DMS153 treated with DMSO at 0.1 percent for 48 hours (cell line): ENCODE measurements around the gene KCTD5.
"Not testable (repeated sequence)": the region's sequence is repeated elsewhere in the genome, so short reads cannot be mapped to it uniquely, and the experiment has no call there.

Source experiments
- DNase-seq: peaks from one replicate; lab custom pipeline; 2025; ENCODE audit not compliant: unreplicated experiment; lab: John Stamatoyannopoulos, UW

Gene KCTD5

DNA sequence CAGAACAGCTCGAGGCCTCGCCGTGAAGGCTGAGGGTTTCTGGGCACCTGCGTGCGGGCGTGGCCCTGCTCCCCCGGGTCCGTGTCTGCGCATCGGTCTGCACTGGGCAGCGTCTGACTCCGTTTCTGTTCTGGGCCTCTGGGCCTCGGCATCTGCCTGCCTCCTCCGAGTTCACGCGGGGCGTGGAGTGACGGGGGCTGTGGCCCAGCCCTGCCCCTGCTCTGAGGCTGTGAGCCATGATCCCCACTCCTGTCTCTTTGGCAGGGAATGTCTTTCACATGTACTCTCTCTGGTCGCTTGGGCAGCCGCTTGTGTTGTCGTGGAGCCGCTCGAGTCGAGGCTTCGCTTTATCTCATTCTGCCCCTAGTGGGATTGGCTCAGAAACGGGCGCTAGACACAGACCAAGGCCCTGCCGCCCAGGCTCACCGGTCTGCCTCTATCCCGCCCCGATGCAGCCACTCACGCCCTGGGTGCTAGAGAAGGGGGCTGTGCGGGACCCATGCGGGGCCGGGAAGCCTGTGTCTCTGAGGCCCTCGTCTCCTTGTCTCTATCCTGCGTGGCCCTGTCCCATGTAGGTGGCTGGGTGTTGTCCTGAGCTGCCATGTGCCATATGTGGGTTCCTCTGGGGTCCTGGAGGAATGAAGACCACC, 14.4 kb downstream of the KCTD5 start:
- not testable (repeated sequence) for DNase-seq

DNA sequence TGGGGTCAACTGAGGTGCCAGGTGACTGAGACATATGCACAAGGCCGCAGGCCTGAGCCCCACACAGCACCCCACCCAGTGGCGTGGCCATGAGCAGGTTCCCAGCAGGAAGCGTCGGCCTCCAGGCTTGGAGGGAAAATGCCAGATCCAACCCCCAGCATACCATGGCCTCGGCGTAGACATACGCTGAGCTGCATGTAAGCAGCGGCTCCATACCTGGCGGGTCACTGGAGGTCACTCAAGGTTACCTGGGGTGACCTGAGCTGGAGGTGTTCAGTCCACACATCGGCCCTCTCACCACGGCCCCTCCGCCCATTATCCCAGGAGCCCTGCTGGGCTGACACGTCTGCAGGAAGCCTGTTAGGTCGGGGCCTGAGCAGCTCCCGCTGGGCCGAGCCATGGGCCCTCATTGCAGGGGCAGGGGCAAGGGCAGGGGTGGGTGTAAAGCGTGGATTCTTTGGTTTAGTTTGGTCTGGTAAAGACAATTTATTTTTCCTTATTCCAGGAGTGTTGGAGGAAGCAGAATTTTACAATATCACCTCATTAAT, 15.2 kb downstream of the KCTD5 start:
- DNase-seq: no peak

DNA sequence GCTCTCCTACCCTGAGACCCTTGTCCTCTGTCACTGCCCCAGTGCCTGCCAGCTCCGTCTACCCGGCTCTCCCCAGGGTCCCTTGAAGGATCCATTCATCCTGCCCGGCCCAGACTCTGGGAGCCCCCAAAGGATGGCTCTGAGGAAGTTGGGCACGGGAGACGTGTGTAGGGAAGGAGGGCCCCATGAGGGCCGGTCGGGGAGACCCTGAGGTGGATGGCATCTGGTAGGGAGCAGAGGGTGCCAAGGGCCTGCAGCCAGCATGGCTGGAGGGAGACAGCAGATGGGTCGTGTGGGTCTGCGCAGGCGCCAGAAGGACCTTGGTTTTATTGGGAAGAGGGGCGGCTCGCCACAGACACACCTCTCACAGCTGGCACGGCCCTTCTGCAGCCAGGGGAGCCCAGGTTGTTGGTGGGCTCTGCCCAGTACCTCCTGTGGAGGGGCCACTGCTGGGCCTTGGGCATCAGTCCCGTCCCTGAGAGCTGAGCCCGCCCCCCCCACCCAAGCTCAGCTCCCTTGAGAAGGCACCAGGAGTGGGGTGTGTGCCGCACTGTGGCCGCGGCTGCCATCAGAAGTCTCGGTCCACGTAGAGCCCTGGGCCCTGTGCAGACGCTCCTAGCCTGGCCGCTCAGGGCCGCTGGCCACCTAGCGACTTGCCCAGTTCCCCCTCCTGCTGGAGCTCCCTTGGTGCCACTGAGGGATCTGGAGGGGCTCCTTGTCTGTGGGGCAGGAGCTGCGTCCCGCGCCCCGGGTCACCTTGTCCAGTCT, 16.0 kb downstream of the KCTD5 start:
- DNase-seq: no peak

DNA sequence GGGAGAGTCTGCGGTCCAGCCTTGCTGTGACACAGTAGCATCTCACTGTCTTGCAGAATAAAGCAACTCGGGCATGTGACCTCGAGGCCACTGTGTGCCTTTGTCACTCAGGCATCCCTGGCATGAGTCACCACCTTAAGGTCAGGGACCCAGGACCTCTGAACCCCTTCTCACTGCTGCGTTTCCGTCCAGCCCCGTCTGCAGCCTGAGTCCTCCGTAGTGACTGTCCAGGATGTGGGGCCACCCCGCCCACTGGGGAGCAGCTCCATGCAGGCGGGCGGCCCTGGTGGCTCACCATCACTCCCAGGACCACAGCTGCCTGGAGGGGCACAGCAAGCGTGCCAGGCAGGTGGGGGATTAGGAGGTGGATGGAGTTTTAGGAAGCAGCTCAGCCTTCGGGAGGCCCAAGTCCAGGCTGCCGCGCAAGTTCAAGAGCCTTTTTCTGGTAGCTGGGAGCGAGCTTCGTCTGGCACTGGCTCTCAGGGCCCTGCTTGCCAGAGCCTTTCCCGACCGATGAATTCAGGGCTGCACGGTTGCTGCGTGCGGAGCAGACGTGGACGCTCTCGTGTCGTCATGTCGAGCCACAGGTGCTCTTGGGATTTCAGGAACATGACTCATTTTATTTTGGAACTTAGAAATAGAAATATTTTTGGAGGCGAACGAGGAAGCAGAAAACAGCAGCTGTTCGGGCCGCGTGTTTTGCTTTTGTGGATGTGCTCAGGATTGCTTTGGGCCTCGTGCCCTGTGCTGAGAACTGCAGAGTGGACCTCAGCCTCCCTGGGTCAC, 16.8 kb downstream of the KCTD5 start:
- no peak for DNase-seq

DNA sequence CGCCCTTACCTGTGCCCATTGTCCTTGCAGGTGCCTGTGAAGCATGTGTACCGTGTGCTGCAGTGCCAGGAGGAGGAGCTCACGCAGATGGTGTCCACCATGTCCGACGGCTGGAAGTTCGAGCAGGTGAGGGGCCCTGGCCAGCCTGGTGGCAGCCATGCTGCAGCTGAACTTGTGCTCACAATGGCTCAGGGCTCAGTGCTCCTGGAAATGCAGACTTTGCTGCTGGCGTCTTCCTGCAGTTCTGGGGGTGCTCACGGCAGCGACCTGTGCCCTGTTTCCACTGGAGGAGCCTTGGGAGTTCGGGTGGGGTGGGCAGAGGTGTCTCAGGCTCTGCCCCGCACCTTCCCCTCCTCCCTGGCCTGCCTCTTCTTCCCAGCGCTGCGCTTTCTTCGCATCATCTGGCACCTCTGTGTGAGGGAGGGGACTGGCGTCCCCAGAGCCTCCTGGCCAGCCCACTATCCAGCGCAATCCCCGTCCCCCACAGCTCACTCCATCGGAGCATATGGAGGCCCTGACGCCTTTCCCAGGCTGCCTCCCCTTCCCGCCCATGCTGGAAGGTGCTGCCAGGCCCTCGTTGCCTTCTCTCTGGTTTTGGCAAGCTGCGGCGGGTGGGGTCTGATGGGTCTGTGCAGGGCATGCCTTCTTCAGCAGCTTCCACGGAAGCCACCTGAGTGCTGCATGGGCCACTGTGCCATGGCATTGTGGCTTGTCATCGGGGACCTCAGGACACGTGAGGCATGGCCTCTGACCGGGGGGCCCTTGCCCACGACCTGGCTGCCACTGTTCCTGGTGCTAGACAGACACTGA, 17.7 kb downstream of the KCTD5 start:
- no peak for DNase-seq

DNA sequence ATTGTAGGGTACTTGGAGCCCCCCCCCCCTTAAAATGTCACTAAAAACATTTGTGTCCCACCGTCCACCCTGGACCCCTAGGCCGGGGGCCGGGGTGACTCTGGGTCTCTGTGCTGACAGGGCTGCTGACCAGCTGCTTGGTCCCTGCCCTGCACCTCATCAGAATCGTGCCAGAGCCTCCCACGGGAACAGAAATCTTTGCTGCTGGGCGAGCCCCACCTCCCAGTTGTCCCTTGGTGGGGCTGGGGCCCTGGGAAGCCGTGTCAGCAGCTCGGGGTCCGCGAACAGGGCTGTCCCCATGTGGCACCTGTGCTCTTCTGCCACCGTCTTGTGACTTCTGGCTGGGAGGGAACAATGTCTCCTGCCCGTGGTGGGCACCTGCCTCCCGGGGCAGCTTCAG, 18.5 kb downstream of the KCTD5 start:
- DNase-seq: no peak

DNA sequence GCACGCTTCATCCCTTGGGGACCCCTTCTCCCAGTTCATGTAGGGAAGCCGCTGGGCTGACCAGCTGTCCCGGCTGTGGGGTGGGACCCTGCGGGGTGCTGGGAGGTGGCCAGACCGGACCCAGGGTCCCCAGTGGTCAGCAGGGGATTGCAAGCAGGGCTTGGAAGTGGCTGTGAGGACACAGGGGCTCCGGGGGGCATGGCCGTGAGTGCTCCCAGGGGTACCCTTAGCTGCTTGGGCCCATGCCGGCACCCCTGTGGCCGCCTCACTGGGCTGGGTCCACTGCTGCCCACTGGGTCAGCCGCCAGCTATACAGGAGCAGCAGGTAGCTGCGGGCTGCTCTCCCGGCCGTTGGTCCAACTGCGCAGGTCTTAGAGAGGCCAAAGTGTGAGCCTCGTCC, 18.9 kb downstream of the KCTD5 start:
- no peak for DNase-seq

DNA sequence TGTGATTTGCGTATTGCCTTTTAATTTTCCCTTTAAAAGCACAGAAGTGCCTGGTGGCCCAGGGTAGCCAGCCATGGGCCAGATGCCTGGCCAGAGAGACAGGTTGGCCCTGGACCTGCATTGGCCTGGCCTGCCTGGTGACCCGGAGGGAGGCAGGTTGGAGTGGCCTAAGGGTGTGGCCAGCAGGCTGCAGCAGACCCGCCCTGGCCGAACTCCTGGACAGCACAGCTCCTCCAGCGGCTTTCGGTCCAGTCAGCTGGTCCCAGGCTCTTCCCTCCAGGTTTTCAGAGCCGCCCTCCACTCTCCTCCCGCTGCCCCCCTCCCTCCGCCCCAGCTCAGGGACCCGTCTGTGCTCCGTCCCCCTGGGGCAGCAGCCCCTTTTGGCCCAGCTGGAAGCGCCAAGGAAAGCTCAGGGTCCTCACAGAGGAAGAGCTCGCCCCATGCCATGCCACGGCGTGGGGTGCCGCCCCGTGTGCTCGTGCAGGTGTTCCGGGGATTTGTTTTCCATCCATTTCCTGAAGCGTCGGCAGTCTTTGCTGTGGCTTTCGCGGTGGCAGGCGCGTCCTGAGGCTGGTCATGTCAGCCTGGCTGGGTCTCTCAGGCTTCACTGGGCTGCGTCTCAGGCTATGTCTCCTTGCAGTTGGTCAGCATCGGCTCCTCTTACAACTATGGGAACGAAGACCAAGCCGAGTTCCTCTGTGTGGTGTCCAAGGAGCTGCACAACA, 19.6 kb downstream of the KCTD5 start:
- DNase-seq: no peak

DNA sequence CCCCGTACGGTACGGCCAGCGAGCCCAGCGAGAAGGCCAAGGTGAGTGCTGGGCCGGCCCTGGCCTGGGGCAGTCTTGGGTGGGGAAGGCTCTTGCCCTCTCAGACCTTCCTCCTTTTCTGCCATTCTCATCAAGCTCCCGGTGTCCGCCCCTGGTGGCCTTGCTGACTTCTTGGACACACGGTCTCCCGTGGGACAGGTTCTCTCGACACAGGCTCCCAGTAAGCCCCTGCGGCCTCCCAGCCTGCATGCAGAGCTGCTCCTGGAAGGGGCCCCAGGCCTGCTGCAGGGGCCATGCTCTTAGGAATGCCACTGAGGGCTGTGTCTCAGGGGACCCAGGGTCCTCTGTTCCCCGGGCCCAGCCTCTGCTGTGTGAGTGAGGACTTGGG, 20.1 kb downstream of the KCTD5 start:
- DNase-seq: no peak

DNA sequence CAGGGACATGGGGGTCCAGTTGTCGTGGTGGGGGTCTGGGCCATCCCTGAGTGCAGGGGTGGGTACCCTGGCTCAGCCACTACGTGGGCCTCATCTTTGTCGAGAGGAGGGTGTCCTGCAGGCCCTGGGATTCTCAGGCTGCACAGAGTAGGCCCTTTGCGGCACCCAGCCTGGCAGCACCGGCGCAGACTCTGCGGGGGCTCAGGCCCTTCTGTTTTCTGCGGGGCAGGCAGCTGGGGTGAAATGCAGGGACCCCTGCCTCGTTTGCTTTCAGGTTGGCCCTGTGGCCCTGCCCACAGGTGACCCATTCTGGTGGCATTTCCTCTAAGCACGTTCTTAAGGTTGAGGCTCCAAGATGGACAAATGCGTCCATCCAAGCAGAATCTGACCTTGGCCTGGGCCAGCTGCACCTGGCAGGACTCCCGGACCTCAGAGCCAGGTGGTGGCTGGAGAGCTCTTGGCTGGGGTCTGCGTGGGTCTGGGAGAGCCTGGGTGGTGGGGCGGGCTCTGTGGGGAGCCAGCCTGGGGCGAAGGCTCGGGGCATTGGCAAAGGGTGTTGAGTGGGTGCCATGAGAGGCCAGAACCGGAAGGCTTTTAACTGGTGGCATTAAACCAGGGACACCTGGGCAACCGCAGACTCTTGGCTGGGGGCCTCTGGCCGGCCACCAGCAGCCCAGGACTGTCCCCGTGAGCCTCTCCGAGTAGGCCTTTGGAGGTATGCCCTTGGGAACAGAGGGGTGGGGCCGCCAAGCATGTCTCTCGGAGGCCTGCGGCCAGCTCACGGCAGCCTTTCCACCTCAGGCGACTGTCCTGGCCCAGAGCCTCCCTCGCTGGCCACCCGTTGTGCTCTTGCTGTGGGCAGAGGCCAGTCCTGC, 20.8 kb downstream of the KCTD5 start:
- DNase-seq: no peak

DNA sequence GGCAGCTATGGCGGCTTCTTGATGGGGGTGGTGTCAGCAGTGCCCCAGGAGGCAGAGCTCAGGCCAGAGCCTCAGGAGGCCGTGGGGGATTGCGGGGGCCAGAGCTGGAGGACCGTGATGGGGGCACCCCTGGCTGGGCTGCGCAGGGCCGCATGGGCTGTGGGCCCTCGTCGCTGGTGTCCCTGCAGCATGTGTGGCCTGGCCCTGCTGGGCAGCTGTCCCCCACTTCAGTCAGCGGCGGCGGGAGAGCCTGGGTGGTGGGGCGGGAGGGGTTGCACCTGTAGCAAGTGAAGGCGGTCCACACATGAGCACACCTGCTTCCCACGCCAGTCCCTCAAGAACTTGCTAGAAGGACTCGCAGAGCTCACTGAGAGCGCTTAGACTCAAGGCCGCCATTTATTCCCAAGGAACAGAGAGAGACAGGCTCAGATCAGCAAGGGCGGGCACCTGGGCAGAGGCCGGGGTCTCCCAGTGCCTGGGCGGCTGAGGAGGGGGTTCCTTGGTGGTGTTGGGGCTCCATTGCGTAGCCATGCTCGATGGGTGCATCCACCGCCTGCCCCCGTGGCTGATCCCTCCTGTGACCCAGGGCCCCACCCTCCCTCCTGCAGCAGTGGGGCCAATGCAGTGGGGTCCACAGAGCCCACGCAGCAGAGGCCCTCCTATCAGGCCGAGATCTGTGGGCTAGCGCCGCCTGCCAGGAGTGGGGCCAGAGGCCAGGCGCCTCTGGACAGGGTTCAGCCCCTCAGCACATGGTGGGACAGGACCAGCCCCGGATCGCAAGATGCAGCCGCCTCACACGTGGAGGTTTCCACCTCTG, 22.1 kb downstream of the KCTD5 start:
- DNase-seq: no peak

DNA sequence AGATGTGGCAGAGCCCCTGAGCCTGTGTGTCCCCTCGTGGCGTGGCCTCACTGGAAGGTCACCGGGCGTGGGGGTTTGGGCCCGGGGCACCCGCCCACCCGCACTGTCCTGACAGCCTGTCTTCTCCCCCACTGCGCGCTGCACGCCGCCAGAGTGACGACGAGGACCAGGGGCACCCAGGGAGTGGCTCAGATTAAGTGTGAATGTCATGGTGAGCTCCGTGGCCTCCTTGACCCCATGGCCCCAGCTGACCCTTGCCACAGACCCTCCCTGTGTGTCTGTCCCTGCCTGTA, 22.6 kb downstream of the KCTD5 start:
- no peak for DNase-seq

DNA sequence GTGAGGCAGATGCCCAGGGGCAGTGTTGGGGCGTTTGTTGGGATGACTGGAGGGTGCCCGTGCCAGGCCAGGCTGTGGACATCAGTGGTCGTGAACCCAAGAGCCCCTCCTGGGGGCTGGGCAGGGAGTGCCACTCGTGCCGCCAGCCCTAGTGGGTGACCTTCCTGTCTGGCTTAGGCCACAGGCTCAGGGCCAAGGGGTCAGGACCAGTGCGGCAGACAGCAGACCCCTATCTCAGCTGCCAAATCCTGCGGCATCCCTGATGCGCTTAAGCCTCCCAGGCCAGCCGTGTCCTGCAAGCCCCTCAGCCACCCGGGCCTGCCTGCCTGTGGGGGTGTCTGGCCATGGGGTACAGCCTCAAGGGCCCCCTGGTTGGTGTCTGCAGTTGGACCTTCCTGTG, 23.0 kb downstream of the KCTD5 start:
- DNase-seq: no peak

DNA sequence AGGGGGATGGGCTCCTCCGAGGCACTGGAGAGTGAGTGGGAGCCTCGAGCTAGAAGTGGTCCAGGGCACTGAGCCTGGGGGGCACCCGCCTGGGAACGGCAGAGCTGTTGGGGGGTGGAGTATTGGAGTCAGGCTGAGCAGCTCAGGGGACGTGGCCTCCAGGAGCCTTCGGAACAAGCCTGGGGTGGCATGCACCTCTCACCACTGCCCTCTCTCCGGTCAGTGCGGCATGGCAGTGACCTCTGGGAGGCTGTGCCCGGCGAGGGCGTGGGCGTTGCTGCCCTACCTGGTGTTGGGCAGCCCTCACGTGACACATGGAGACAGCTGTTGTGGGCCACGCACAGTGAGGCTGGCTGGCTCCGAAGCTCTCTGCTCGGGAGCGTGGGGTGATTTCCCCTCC, 23.8 kb downstream of the KCTD5 start:
- DNase-seq: no peak

DNA sequence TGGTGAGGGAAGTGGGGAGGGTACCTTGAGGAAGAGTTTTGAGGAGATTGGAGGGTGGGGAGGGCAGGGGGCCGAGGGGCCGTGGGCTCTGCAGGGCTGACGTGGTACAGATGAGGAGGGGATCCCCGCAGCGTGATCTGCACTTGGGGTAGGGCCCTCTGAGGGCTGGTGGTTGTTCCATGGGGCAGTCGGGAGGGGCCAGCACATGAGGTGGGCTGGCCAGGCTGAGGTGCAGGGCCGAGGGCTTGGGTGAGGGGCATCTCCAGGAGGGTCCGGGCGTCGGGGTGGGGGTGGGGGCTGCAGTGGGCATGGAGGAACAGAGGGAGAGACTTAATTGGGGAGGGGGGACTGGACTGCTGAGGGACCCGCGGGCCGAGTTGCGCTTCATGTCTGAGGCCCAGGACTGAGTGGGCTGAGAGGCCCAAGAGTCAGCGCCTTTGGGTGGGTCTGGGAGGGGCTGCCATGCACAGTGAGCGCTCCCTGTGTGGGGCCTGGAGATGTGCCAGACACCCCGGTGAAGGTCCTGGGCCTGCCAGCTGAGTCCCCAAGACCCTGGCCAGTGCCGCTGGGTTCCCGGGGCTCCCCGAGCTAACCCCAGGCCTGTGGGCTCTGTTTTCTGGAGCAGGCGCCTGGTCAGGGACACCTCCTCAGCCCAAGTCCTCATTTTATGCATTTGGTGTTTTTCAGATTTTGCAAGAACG, 24.4 kb downstream of the KCTD5 start:
- no peak for DNase-seq

DNA sequence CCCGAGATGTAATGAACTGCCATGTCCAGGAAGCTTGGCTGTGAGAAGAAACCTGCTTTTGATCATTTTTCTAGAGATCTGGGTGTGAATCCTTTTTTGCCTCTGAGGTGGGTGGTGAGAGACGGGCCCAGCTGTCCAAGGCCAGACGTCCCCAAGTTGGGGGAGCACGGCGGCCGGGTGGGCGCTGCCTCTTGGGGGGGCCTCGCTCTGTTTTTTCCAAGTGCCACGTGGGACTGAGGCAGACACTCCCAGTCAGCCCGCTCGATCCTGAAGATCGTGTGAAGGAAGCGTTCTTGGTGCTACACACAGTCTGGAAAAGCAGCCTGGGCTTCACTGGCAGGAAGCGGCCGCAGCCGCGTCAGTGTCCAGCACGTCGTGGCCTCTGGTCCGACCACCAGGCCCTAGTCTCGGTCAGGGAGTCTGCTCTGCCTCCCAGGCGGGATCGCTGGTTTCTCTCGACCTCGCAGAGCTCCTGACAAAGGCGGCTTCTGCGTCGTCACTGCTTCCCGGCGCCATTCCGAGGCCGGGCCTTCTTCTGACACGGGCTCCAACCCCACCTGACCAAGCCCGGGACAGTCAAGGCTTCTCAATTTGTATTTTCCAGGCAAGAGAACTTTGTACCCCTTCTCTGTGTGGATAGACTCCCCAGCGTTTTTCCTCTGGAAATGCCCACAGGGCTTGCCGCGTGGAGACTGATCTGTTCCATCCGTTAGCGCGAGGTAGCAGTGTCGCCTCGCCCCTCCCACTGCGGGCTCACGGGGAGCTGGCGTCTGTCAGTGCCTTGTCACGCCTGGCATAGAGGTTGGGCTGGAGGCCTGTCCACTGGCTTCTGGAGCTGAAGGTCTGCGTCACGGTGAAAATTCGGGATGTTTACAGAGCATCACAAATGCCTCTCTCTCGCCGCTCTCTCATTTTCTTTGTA, 25.3 kb downstream of the KCTD5 start:
- no peak for DNase-seq

DNA sequence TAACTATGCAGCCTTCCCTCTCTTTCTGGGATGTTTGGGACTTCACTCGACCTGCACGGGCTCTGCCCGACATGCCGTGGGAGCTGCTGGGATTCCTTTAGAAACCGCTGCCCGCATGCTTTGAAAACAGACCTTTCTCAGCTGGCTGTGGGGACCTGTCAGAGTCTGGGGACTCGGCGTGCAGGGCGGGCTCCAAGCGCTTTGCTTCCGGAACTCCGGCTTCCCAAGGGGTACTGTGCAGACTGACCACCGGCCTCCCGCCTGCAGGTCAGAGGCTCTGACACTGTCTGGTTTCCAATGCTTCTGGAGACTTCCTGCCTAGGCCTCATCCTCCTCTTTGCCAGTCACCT, 25.9 kb downstream of the KCTD5 start:
- no peak for DNase-seq
